Skeletal muscle satellite cell (primary cell): ENCODE data around the gene ZBTB42.

Experiments used
- H3K27me3 ChIP-seq: 2 replicates; pipeline ENCODE4 v1.7.0; 2013; ENCODE audit warnings: low read length; ENCODE audit not compliant: control insufficient read depth, insufficient read depth
- H3K36me3 ChIP-seq: 2 replicates; pipeline ENCODE4 v1.7.0; 2013; ENCODE audit warnings: mild to moderate bottlenecking, control low read depth, low read length; ENCODE audit not compliant: insufficient read depth
- H3K4me1 ChIP-seq: 2 replicates; pipeline ENCODE4 v1.7.0; 2013; ENCODE audit warnings: low read length; ENCODE audit not compliant: control insufficient read depth, insufficient read depth
- H3K4me2 ChIP-seq: 2 replicates; pipeline ENCODE4 v1.7.0; 2013; ENCODE audit warnings: mild to moderate bottlenecking, low read length
- H3K4me3 ChIP-seq: 2 replicates; pipeline ENCODE4 v1.7.0; 2013; ENCODE audit warnings: low read length
- H3K9ac ChIP-seq: 2 replicates; pipeline ENCODE4 v1.7.0; 2013; ENCODE audit warnings: mild to moderate bottlenecking, low read depth, low read length, moderate library complexity
- H3K9me3 ChIP-seq: replicated peaks from 2 replicates; pipeline ENCODE4 v1.7.0; 2013; ENCODE audit warnings: mild to moderate bottlenecking, control low read depth, low read length

Gene ZBTB42

DNA sequence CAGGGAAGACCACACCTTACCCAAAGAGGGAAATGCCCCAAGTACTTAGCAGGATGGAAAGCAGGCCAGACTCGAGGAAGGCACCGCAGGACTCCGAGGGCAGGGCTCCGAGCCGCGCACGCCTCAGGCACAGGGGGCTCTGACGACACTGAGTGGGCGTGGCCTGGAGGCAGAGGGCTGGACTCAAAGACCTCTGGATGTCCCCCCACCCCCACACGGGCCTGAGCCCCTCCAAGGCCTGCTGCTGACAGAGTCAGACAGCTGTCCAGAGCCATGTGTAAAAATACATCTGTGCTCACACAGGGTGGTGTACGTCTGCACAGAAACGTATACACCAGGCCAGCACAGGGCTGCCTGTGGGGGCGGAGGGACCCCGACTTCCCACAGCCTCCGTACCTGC, 6.8 kb upstream of the ZBTB42 start:
- peak overlapping the region; percentile 84 for H3K4me3 ChIP-seq
- H3K36me3 ChIP-seq = peaks cover 27% of the 10 kb centered on the region
- peaks cover 45% of the 10 kb centered on the region for H3K4me1 ChIP-seq
- H3K4me2 ChIP-seq = peak overlapping the region; percentile 86
- no peaks in the 10 kb centered on the region for H3K27me3 ChIP-seq
- H3K9ac ChIP-seq = peak overlapping the region; percentile 93
- H3K9me3 ChIP-seq = no peaks in the 10 kb centered on the region

GRCh38 chr14:104794631-104794992, 6.3 kb upstream of the ZBTB42 start:
- peak overlapping the region; percentile 84 for H3K4me3 ChIP-seq
- H3K4me1 ChIP-seq = peaks cover 45% of the 10 kb centered on the region

GRCh38 chr14:104794993-104795780, 5.7 kb upstream of the ZBTB42 start, which contains the start of gene AKT1:
Gene AKT1, minus strand, starts transcription at chr14:104795748. Its CDS starts 3,105 bp downstream, at chr14:104792643.
- H3K9me3 ChIP-seq = no peaks in the 10 kb centered on the region
- peaks cover 49% of the 10 kb centered on the region for H3K4me1 ChIP-seq
- peak within 1 kb of the TSS; percentile 84 for H3K4me3 ChIP-seq

More at GRCh38 chr14:104794631-104794992, 6.3 kb upstream of the ZBTB42 start:
- H3K4me2 ChIP-seq = peak overlapping the region; percentile 86
- H3K9me3 ChIP-seq = no peaks in the 10 kb centered on the region
- H3K27me3 ChIP-seq = no peaks in the 10 kb centered on the region
- H3K36me3 ChIP-seq = peaks cover 22% of the 10 kb centered on the region
- peak overlapping the region; percentile 93 for H3K9ac ChIP-seq

DNA sequence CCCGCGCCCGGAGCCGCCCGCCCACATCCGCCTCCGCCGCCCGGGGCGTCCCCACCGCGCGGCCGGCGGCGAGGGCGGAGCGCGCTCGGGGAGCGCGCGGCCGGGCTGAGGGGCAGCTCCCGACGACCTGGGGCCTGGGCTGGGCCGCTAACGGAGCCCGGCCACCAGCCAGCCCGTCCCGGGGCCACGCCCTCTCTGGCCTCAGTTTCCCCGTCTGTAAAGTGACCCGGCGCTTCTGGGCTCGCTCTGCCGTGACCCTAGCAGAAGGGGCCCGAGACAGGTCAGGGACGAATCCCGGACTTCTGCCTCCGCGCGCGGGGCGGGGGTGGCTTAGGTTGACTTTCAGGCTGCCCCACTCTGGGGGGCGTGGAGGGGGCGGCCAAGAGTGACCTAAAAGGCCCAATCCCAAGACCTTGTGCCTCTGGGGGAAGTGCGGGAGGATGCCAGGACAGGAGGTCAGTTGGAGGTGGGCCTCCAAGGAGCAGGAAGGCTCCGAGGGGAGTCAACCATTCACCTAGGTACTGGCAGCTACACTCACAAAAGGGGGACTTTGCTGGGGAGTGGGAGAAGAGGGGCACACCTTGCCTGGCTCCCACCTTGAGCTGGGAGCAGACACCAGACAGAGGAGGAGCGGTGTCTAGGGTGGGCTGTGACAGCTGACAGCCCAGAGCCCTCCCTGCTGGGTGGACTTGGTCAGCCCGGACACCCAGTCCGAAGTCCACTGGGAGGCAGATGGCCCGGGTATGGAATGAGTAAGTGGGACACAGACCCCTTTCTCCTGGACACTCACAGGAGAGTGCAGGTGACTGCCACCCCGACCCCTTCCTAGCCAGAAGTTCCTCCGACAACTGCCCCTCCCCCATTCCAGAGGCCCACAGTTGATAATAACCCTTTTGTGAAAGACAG, 4.9 kb upstream of the ZBTB42 start:
- peaks cover 13% of the 10 kb centered on the region for H3K36me3 ChIP-seq
- peaks cover 51% of the 10 kb centered on the region for H3K4me1 ChIP-seq
- H3K9me3 ChIP-seq = no peaks in the 10 kb centered on the region
- H3K4me3 ChIP-seq = peak overlapping the region; percentile 84
- no peaks in the 10 kb centered on the region for H3K27me3 ChIP-seq
- H3K4me2 ChIP-seq = peak overlapping the region; percentile 88
- H3K9ac ChIP-seq = peak overlapping the region; percentile 74

More at GRCh38 chr14:104794993-104795780, 5.7 kb upstream of the ZBTB42 start, which contains the start of gene AKT1:
- Histone ChIP-seq H3K4me2 (peak within 1 kb of the TSS; percentile 88), H3K9ac (peak within 1 kb of the TSS; percentile 93), H3K36me3 (peaks cover 22% of the 10 kb centered on the region), H3K27me3 (no peaks in the 10 kb centered on the region)

DNA sequence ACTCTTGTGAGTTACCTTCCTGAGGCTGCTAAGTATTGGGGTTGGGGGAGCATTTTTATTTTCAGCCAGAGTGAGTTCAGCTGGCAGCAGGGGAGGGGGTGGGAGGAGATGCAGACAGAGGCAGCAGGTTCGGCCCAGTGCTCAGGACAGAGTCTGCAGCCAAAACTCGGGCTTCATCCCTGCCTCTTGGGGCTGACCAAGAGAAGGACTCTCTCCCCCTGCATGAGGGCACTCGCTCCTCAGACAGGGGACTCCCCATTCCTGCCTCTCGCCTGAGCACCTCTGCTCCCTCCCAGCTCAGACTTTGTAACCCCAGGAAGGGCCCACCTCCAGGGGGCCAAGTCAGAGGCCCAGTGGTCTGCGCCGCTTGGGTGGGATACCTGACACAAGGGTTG, 4.2 kb upstream of the ZBTB42 start:
- no peak overlapping the region for H3K4me3 ChIP-seq
- H3K9ac ChIP-seq = no peak overlapping the region
- no peak overlapping the region for H3K4me2 ChIP-seq
- H3K36me3 ChIP-seq = peaks cover 7% of the 10 kb centered on the region
- no peaks in the 10 kb centered on the region for H3K27me3 ChIP-seq
- H3K9me3 ChIP-seq = no peaks in the 10 kb centered on the region
- peaks cover 54% of the 10 kb centered on the region for H3K4me1 ChIP-seq

DNA sequence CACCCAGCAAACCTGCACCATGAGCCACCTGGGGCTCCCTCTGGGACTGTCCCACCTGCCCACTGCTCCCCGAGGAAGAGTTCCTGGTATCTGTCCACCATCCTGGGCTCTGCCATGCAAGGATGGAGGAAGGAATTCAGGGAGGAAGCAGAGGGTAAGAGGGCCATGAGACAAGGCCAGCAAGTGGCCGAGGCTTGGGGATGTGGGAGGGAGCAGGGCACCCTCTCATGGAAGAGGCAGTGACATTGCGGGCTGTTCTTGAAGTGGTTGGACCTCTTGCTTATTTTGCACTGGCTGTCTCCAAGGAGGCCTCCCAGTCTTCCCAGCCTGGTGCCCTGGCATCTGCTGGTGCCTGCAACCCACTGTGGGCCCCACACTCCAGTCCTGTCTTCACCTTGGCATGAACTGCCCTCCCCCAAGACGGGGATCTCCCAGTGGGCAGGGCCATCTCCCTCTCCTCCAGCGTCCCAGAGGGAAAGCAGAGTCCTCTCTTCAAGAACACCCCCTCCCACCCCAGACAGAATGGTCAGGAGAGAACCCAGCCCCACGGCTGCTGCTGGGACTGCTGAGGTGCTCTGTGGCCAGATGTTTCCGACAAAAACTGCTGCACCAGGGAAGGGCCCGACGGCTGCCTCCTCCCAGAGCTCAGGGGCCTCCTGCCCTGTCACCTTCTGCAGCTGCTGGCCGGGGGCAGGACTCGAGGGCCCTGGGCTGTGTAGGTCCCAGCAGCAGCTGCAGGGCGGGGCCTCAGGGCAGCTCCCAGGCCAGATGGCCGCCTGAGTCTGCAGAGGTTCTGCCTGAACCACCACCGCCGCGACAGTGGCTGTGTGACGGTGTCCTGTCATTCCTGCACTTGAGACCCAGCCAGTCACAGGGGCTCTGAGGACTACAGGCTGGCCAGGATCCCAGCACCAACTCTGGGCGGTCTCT, 3.5 kb upstream of the ZBTB42 start:
- Histone ChIP-seq H3K9me3 (no peaks in the 10 kb centered on the region), H3K4me3 (no peak overlapping the region), H3K4me1 (peaks cover 49% of the 10 kb centered on the region), H3K27me3 (no peaks in the 10 kb centered on the region), H3K9ac (no peak overlapping the region), H3K4me2 (no peak overlapping the region), H3K36me3 (no peaks in the 10 kb centered on the region)

DNA sequence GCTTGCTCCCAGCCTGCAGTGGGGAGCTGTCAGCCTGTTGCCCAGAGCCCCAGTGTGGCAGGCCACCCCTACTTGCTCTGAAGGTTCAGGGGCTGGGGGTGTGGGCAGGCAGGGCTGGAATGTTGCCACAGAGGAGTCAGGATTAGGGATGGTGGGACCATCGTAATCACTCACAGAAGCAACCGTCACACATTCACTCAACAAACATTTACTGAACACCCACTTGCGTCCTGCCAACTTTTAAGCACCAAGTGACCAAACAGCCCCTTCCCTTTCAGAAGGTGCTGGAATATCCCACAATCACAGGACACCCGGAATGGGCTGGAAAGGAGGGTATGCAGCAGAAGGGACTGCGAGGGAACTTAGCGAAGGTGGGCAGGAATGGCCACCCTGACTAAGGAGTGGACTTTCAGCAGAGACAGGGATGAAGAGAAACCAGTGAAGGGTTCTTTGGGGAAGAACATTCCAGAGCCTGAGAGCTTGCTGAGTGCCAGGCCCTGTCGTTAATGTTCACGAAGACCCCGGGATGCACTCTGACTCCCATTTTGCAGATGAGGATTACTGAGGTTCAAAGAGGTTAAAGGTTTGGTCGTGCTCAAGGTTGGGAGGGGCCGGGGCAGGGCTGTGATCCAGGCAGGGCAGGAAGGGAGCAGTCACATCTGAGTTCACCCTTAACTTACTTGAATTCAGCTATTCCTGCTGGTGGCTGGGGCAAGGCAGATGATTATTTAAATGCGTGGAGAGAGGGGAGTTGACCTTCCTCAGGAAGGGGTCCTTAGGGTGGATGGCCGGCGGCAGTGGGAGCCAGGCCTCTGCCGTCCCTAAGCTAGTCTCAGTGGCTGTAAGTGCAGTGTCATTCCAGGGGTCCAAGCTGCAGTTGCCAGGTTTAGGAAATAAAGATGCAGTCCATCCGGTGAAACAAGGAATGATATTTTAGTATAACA, 2.3 kb upstream of the ZBTB42 start:
- H3K9me3 ChIP-seq = no peaks in the 10 kb centered on the region
- H3K27me3 ChIP-seq = no peaks in the 10 kb centered on the region
- H3K4me1 ChIP-seq = peaks cover 37% of the 10 kb centered on the region
- H3K4me3 ChIP-seq = no peak overlapping the region
- no peak overlapping the region for H3K9ac ChIP-seq
- H3K4me2 ChIP-seq = no peak overlapping the region
- no peaks in the 10 kb centered on the region for H3K36me3 ChIP-seq

- no peaks in the 10 kb centered on the region for H3K9me3 ChIP-seq
- peak overlapping the region; percentile 69 for H3K9ac ChIP-seq
- peaks cover 34% of the 10 kb centered on the region for H3K4me1 ChIP-seq
- peak overlapping the region; percentile 98 for H3K4me2 ChIP-seq
- H3K27me3 ChIP-seq = no peaks in the 10 kb centered on the region
- no peaks in the 10 kb centered on the region for H3K36me3 ChIP-seq
- H3K4me3 ChIP-seq = no peak overlapping the region
Measured at GRCh38 chr14:104799244-104800014, 1.5 kb upstream of the ZBTB42 start.

DNA sequence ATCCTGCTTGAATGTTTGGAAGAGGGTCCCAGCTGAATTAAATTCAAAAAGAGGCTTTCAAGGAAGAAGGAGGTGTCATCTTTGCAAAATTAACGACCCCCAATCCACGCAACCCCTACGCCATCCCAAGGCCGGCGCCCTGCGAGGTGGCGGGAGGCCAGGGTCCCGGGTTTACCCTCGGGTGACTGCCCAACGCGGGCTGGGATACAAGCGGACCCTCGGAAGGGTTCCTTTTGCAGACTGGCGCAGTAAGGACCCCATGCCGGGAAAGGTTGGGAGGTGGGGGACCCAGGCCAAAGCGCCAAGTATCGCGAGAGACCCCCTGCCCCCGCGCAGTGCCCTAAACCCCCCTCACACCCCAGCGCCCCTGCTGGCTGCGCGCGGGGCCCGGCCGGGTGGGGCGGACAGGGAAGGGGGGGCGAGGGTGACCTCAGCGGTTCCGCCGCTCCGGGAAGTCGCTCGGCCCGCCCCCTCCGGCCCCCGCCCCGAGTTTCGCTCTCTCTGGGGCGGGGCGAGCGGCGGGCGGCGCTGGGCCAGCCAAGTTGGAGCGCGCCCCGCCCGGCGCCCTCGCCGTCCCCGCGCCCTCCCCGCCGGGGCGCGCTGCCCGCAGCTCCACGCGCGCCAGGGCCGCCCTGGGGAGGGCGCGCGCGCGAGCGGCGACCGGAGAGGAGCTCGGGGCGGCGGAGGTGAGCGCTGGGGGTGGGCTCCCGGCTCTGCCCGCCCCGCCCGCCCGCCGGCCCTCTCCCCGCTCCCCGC, 708 bp upstream of the ZBTB42 start:
- no peaks in the 10 kb centered on the region for H3K27me3 ChIP-seq
- peak overlapping the region; percentile 69 for H3K9ac ChIP-seq
- peak overlapping the region; percentile 98 for H3K4me2 ChIP-seq
- peaks cover 39% of the 10 kb centered on the region for H3K4me1 ChIP-seq
- no peaks in the 10 kb centered on the region for H3K9me3 ChIP-seq
- peak overlapping the region; percentile 79 for H3K4me3 ChIP-seq
- no peaks in the 10 kb centered on the region for H3K36me3 ChIP-seq
